ENCODE measurements around the gene CT45A10. TPM values are rescaled to one million over a fixed set of nuclear protein-coding genes. Genes with fewer than 3 reads are reported as not detected.

The CT45A10 gene
- not detected in 2 replicates for total RNA-seq

DNA sequence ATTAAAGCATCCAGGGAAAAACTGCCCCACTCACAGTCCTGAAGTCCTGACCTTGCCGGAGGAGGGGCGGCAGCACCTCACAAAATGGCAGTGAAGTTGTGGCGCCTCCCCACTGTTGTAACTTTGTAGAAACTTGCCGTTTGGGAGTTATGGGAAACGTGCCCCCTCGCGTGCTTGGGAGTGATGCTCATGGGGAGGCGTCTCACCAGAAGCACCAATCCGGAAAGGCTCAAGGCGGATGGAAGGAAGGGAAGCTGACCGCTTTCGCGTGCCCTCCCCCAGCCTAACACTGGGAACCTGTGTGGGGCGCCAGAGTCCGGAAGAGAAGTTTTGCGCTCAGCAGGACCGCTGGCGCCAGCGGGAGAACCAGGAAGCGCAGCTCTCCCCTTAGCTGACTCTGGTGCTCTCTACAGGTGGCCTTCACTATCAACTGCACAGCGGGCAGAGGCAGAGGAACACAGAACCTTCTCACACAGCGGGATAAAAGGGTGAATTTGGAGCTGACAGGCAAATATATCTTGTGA lies at the start of gene CT45A10, which contains the start of gene SAGE1:
TSS of gene CT45A10 (minus strand) at position 151 of the 524 bp plus-strand sequence. CDS start 8,100 bp downstream, outside the sequence.
TSS of gene SAGE1 (plus strand) at position 423 of the 524 bp plus-strand sequence. CDS start 2,527 bp downstream, outside the sequence.

DNA sequence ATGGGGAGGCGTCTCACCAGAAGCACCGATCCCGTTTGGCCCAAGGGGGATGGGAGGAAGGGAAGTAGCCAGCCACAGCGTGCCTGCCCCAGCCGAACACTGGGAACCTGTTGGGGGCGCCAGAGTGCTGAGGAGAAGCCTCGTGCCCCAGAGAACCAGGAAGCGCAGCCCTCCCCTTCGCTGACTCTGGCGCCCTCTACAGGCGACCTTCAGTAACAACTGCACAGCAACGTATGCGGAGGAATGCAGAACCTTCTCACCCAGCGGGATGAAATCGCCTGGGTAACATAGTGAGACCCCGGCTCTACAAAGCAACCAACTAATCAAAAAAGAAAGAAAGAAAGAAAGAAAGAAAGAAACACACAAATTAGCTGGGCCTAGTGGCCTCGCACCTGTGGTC lies 21.5 kb downstream of the CT45A10 start, which contains the start of gene CT45A9:
TSS of gene CT45A9 (minus strand) at position 101 of the 400 bp plus-strand sequence. CDS start 3,751 bp downstream, outside the sequence.

DNA sequence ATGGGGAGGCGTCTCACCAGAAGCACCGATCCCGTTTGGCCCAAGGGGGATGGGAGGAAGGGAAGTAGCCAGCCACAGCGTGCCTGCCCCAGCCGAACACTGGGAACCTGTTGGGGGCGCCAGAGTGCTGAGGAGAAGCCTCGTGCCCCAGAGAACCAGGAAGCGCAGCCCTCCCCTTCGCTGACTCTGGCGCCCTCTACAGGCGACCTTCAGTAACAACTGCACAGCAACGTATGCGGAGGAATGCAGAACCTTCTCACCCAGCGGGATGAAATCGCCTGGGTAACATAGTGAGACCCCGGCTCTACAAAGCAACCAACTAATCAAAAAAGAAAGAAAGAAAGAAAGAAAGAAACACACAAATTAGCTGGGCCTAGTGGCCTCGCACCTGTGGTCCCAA lies 38.8 kb downstream of the CT45A10 start, which contains the start of gene CT45A8:
TSS of gene CT45A8 (minus strand) at position 101 of the 400 bp plus-strand sequence. CDS start 3,755 bp downstream, outside the sequence.

DNA sequence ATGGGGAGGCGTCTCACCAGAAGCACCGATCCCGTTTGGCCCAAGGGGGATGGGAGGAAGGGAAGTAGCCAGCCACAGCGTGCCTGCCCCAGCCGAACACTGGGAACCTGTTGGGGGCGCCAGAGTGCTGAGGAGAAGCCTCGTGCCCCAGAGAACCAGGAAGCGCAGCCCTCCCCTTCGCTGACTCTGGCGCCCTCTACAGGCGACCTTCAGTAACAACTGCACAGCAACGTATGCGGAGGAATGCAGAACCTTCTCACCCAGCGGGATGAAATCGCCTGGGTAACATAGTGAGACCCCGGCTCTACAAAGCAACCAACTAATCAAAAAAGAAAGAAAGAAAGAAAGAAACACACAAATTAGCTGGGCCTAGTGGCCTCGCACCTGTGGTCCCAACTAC lies 56.1 kb downstream of the CT45A10 start, which contains the start of gene CT45A7:
TSS of gene CT45A7 (minus strand) at position 101 of the 400 bp plus-strand sequence. CDS start 3,747 bp downstream, outside the sequence.

Other genes starting within 250 kb of the CT45A10 start
- gene CT45A1, start 179.8 kb downstream of the CT45A10 start, total RNA-seq, result not detected in 2 replicates
- gene CT45A3, start 125.3 kb downstream of the CT45A10 start, total RNA-seq, result not detected in 2 replicates
- not detected in 2 replicates for gene CT45A5, start 107.9 kb downstream of the CT45A10 start, total RNA-seq
- gene CT45A6, start 90.7 kb downstream of the CT45A10 start, total RNA-seq, result not detected in 2 replicates
- not detected in 2 replicates for gene CT45A2, start 73.4 kb downstream of the CT45A10 start, total RNA-seq
- not detected in 2 replicates for gene CT45A7, start 56.2 kb downstream of the CT45A10 start, total RNA-seq
- not detected in 2 replicates for gene CT45A8, start 38.9 kb downstream of the CT45A10 start, total RNA-seq
- not detected in 2 replicates for gene CT45A9, start 21.6 kb downstream of the CT45A10 start, total RNA-seq
- gene SAGE1, start 272 bp upstream of the CT45A10 start, total RNA-seq, result not detected in 2 replicates
- 16.9 and 18.8 TPM in 2 replicates for gene MMGT1, start 80.5 kb upstream of the CT45A10 start, total RNA-seq
- gene SLC9A6, start 92.0 kb upstream of the CT45A10 start, total RNA-seq, result 10.2 and 11.5 TPM in 2 replicates